HG02884 (cell line): ENCODE data around the gene MRPL10.

ENCODE experiments used
- ATAC-seq: cut with Tn5 transposase; IDR thresholded peaks from one replicate; pipeline ENCODE4 v1.9.1; 2021; ENCODE audit warnings: mild to moderate bottlenecking, moderate library complexity; ENCODE audit not compliant: unreplicated experiment

MRPL10 gene

GRCh38 chr17:47860386-47860785 lies 29.0 kb upstream of the MRPL10 start:
- no peak for ATAC-seq

DNA sequence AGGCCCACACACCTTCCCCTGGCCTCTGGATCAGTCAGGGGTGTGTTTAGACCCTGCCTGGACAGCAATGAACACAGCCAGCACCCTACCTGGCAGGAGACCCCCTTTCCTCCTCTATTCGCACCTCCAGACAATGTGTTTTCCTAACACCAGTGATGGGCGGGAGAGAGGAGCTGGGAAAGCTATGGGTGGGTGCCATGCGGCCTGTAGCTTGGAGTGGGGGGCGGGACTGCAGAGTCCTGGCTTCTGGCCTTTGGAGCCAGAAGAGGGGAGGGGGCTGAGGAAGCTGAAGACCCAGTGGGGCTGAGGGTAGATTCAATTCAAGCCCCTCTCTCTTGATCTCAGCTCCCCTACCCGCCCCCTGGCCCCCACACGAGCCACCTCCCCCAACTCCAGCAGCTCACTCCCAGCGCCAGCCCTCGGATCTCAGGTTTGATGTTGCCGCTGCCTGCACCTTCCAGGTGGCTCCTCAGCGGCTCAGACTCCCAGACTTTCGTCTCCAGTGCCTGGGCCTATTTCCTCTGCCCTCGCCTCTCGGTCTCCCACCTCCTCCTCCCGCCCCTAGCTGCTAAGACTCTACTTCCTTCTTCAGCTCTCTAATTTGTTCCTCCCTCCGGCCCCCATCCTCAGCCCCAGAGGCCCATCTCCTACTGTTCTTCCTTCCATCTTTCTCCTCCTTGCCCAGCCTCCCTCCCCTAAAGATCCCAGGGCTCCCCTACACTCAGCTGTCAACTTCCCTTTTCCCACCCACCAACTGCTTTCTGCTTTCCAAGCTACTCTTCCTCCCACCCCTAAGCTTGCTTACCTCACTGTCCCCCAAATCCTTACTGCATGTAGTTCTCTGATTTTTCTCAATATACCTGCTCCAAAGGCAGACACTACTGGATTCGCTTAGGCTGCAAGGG lies 26.5 kb upstream of the MRPL10 start:
- no peak for ATAC-seq

GRCh38 chr17:47856830-47857229 lies 25.5 kb upstream of the MRPL10 start:
- ATAC-seq = no peak

DNA sequence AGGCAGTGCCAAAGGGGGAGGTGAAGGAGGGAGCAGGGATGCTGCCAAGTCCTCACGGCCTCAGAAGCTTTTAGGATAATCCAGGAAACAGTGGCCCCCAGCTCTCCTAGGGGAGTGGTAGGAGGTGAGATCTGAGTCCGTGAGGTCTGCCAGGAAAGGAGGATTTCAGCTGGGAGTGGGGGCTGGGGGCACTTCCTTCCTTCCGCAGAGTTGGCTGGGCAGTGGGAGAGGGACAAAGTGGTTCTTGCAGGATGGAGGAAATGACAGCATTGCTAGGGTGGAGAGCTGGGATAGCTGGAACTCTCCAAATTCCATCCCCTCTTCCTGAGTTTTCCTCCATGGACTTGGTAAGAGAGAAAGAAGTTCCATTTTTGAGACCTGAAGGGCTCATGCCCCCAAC lies 24.4 kb upstream of the MRPL10 start:
- ATAC-seq = no peak

- ATAC-seq = no peak
These were observed 22.3 kb upstream of the MRPL10 start for GRCh38 chr17:47853616-47854015.

DNA sequence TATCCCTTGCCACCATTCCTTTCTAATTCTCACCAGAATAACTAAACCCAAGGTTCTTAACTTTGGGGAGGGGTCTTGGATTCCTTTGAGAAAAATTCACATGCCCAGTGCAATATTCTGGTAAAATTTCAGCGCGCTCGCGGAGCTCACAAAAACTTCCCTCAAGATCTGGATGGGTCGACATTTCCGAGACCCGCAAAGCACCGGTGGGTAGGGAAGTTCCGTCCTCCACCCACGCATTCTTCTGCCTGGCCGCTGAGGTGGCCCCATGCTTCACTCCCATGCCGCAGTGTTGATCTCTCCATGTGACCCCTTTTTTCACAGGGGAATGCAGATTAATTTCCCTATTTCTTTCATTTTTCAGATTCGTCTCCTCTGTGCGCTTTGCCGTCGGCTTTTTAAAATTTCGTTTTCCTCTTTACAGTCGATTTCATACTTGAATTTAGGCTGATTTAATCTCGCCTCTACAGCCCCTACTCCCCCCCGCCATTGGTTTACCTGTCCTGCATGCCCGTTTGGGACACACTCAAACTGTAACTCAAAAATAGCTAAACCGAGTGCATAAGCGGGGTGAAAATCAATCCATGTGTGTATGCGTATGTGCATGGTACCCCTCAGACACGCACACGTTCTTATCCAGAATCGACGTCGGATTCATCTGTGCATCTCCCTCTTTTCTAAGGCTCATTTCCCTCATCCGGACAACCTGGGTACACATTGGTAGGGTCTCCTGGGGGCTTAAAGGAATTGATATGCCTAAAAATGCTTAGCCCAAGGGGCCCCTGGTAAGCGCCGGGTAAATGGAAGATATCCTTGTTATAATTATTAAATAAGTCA lies 21.0 kb upstream of the MRPL10 start:
- ATAC-seq = no peak

- ATAC-seq = no peak
These were observed 20.4 kb upstream of the MRPL10 start for GRCh38 chr17:47851764-47852112.

DNA sequence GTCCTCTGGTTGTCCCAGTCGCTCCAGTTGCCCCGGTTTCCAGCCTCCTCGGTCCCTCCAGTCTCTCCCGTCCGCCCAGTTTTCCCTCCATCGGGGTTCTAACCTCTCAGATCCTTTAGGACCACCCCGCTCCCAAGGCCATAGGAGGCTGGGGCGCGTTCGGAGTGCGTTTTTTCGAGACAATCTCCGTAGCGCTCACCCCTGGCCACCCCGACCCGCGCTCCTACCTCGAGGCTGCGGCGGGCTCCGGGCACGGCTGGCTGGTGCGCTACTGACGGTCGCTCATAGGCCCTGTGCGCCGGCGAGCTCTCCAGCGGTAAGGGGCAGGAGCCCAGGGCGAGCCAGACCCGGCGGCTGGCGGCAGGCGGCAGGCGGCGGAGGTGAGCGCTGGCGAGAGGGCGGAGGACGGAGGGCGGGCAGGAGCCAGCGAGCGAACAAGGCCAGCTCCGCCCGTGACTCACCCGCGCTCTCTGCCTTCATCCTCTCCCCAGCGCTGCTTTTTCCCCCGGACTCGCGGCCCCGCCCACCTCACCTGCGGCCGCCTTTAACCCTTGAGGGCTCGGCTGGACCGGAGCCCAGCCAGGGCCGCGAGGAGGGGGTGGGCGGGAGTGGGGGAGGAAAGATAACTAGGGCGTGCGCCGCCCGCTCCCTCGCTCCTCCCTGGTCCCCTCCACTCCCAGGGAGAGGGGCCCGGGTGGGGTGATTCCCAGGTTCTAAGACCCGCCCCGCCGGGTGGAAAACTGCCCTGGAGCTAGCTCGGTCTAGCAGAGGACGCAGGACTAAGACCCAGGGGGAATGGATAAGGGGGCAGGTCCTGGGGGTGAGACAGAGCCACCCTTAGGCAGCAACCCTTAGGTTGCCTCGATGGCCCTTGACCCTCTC lies 19.6 kb upstream of the MRPL10 start, which contains the start of gene SP6:
SP6 (minus strand) TSS at position 472 of the 882 bp plus-strand sequence. CDS start 2,734 bp downstream, outside the sequence.
- no peak for ATAC-seq

DNA sequence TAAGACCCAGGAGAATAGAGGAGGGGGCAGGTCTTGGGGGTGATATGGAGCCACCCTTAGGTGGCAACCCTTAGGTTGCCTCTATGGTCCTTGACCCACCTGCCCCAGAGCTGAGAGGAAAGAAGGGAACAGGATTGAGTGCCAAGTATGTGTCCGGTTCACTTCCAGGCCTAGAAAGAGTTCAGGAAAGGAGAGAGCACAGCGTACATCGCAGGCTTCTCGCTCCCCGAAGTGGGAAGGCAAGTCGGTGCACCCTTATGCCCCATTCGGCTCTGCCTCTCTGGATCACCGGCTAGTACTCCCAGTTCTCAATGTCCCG lies 19.0 kb upstream of the MRPL10 start:
- no peak for ATAC-seq

DNA sequence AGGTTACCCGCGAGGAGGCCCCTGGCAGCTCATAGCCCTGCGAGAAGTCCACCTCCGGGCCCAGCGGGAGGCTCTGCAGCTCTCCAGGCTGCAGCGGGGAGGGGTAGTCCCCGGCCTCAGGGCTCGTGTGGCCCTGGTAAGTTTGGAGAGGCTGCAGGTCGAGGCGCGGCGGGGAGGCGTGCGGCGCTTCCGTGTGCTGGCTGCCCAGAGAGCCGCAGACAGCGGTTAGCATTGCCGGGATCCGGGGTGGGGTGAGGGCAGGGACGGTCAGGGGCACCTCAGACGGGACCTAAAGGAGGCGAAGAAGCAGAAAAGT lies 16.8 kb upstream of the MRPL10 start:
- ATAC-seq = no peak

DNA sequence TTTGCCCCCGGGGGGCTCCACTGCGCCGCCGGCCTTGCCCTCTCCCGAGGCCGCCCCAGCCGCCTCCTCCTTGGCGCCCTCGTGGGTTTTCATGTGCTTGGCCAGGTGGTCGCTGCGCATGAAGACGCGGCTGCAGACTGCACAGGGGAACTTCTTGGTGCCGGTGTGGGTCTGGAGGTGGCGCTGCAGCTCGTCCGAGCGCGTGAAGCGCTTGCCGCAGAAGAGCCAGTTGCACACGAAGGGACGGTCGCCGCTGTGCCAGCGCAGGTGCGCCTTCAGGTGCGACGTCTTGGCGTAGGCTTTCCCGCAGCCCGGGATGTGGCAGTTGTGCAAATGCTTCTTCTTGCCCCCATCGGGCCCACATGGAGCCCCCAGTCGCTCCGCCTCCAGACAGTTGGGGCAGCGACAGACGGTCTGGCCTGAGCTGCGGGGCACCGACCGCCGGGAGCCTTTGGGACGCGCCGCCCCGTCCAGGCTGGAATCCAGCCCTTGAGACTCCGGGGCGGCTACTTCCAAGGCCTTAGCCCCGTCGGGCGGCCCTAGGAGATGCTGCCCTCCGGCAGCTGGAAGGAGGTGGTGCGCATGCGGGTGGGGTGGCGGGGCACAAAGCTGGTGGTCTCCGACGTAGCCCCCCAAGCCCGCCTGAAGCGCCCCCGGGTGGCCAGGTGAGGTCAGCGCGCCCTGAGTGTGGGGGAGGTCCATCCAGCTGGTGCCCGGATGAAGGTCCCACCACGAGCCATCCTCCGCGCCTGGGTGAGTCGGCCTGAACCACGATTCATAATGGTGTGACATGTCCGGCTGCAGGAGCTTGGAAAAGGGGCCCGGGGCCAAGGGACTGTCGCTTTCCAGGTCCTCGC lies 16.2 kb upstream of the MRPL10 start:
- no peak for ATAC-seq

- ATAC-seq = no peak
These were observed 15.5 kb upstream of the MRPL10 start for GRCh38 chr17:47846716-47847340.

GRCh38 chr17:47845716-47846075 lies 14.4 kb upstream of the MRPL10 start:
- ATAC-seq = no peak

- no peak for ATAC-seq
These were observed 13.7 kb upstream of the MRPL10 start for GRCh38 chr17:47844814-47845715.

GRCh38 chr17:47844227-47844626 lies 12.9 kb upstream of the MRPL10 start:
- no peak for ATAC-seq

- ATAC-seq = no peak
These were observed 12.0 kb upstream of the MRPL10 start for GRCh38 chr17:47843391-47843730.

GRCh38 chr17:47841488-47842291 lies 10.3 kb upstream of the MRPL10 start:
- ATAC-seq = no peak
